ENCODE measurements around the gene OR1M1.
"Not testable (repeated sequence)": the region's sequence is repeated elsewhere in the genome, so short reads cannot be mapped to it uniquely, and the experiment has no call there.

Gene OR1M1

GRCh38 chr19:9086761-9087160, at the start of gene OR1M1:
OR1M1 (plus strand) TSS chr19:9087061; CDS start chr19:9093245, 6,184 bp downstream.
- H2AFZ ChIP-seq (ENCODE audit: low read depth, low read length), result no peak within 1 kb of the TSS

DNA sequence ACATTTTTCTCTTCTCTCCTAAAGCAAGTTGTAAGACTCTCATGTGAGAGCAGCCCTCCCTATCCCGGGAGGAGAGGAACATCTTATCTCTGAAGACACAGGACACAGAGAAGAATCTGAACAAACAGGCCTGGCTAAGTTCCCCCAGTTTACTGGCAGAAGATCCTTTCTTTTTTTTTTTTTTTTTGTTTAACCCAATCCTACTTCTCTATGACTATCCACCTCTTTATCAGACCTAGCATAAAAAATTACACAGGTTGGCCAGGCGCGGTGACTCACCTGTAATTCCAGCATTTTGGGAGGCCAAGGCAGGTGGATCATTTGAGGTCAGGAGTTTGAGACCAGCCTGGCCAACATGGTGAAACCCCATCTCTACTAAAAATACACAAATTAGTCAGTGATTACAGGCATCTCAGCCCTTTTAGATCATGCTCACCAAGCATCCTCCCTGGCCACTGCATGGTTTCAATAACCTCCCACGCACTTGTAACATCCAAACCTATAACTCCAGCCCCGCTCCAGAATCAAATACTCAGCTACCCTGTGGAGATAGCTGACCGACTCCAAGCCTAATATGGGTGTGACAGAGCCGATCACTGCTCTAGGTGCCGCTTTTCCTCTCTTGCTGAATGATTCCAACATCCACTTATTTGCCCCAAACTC, 49.3 kb upstream of the OR1M1 start:
- Histone ChIP-seq H3K36me3 (ENCODE audit: insufficient read depth, low read length) (no peaks in the 10 kb centered on the region), H3K9me3 (ENCODE audit: low read length) (no peaks in the 10 kb centered on the region), H2AFZ (ENCODE audit: low read depth, low read length) (no peak overlapping the region), H3K4me3 (ENCODE audit: low read length) (no peak overlapping the region), H3K4me1 (ENCODE audit: insufficient read depth, low read length) (no peaks in the 10 kb centered on the region), H3K27me3 (ENCODE audit: insufficient read depth, low read length) (no peaks in the 10 kb centered on the region)

More at GRCh38 chr19:9086761-9087160, at the start of gene OR1M1:
- H3K4me1 ChIP-seq (ENCODE audit: insufficient read depth, low read length), result no peaks in the 10 kb centered on the region
- H3K27me3 ChIP-seq (ENCODE audit: insufficient read depth, low read length), result peaks cover 3% of the 10 kb centered on the region
- H3K9me3 ChIP-seq (ENCODE audit: low read length), result no peaks in the 10 kb centered on the region
- H3K4me3 ChIP-seq (ENCODE audit: low read length), result no peak within 1 kb of the TSS
- no peaks in the 10 kb centered on the region for H3K36me3 ChIP-seq (ENCODE audit: insufficient read depth, low read length)

GRCh38 chr19:9039728-9040127, 47.1 kb upstream of the OR1M1 start:
- Histone ChIP-seq H3K4me1 (ENCODE audit: insufficient read depth, low read length) (no peaks in the 10 kb centered on the region), H2AFZ (ENCODE audit: low read depth, low read length) (no peak overlapping the region), H3K4me3 (ENCODE audit: low read length) (no peak overlapping the region), H3K9me3 (ENCODE audit: low read length) (no peaks in the 10 kb centered on the region), H3K36me3 (ENCODE audit: insufficient read depth, low read length) (no peaks in the 10 kb centered on the region), H3K27me3 (ENCODE audit: insufficient read depth, low read length) (no peaks in the 10 kb centered on the region)

DNA sequence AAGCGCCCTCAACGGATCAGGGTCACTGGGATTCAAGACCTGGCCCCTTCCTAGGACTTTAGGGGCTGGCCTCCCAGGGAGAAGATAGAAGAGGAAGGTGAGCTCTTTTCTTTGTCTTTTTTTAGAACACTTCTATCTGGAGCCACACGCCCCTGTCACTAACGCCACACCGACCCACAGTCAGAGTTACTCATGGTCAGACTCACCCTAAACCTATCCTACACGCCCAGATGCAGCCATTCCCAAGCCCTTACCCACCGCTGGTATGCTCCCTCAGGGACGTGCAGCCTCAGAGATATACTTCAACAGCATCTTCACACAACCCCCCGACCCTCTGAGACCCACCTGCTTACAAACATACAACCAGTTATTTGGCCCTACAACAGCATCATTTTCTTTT, 46.7 kb upstream of the OR1M1 start:
- no peaks in the 10 kb centered on the region for H3K36me3 ChIP-seq (ENCODE audit: insufficient read depth, low read length)
- H3K9me3 ChIP-seq (ENCODE audit: low read length), result no peaks in the 10 kb centered on the region
- H3K4me1 ChIP-seq (ENCODE audit: insufficient read depth, low read length), result no peaks in the 10 kb centered on the region
- H3K27me3 ChIP-seq (ENCODE audit: insufficient read depth, low read length), result no peaks in the 10 kb centered on the region
- H3K4me3 ChIP-seq (ENCODE audit: low read length), result no peak overlapping the region
- H2AFZ ChIP-seq (ENCODE audit: low read depth, low read length), result no peak overlapping the region

DNA sequence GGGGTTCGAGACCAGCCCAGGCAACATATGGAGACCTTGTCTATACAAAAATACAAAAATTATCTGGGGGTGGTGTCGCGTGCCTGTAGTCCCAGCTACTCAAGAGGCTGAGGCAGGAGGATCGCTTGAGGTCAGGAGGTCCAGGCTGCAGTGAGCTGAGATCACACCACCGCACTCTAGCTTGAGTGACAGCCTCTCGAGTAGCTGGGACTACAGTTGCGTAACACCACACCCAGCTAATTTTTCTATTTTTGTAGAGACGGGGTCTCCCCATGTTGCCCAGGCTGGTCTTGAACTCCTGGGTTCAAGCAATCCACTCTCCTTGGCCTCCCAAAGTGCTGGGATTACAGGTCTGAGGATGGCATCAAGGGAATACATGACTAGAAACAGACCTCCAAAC, 45.8 kb upstream of the OR1M1 start:
- H2AFZ ChIP-seq (ENCODE audit: low read depth, low read length), result no peak overlapping the region
- no peaks in the 10 kb centered on the region for H3K4me1 ChIP-seq (ENCODE audit: insufficient read depth, low read length)
- no peaks in the 10 kb centered on the region for H3K27me3 ChIP-seq (ENCODE audit: insufficient read depth, low read length)
- no peaks in the 10 kb centered on the region for H3K36me3 ChIP-seq (ENCODE audit: insufficient read depth, low read length)
- no peaks in the 10 kb centered on the region for H3K9me3 ChIP-seq (ENCODE audit: low read length)
- no peak overlapping the region for H3K4me3 ChIP-seq (ENCODE audit: low read length)

DNA sequence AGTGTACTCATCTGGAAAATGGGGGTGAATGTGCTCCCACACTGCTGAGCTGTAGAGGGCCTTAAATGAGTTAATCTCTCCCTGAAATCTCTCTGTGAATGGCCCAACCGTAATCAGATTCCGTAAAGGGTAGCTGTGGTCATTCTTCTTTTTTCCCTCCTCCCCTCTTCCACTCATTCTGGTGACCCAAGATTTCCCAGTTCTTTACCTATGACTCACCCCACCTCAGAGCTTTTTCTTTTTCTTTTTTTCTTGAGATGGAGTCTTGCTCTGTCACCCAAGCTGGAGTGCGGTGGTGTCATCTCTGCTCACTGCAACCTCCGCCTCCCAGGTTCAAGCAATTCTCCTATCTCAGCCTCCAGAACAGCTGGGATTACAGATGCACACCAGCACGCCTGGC, 43.3 kb upstream of the OR1M1 start:
- H3K36me3 ChIP-seq (ENCODE audit: insufficient read depth, low read length), result no peaks in the 10 kb centered on the region

GRCh38 chr19:9044449-9044848, 42.4 kb upstream of the OR1M1 start:
- H3K4me1 ChIP-seq (ENCODE audit: insufficient read depth, low read length), result no peaks in the 10 kb centered on the region
- no peaks in the 10 kb centered on the region for H3K27me3 ChIP-seq (ENCODE audit: insufficient read depth, low read length)
- no peak overlapping the region for H2AFZ ChIP-seq (ENCODE audit: low read depth, low read length)
- H3K9me3 ChIP-seq (ENCODE audit: low read length), result no peaks in the 10 kb centered on the region
- no peaks in the 10 kb centered on the region for H3K36me3 ChIP-seq (ENCODE audit: insufficient read depth, low read length)
- no peak overlapping the region for H3K4me3 ChIP-seq (ENCODE audit: low read length)

More for the DNA sequence above, 43.3 kb upstream of the OR1M1 start:
- Histone ChIP-seq H3K9me3 (ENCODE audit: low read length) (no peaks in the 10 kb centered on the region), H3K4me3 (ENCODE audit: low read length) (no peak overlapping the region), H3K4me1 (ENCODE audit: insufficient read depth, low read length) (no peaks in the 10 kb centered on the region), H2AFZ (ENCODE audit: low read depth, low read length) (no peak overlapping the region), H3K27me3 (ENCODE audit: insufficient read depth, low read length) (no peaks in the 10 kb centered on the region)

GRCh38 chr19:9046694-9047093, 40.2 kb upstream of the OR1M1 start:
- Histone ChIP-seq H3K27me3 (ENCODE audit: insufficient read depth, low read length) (no peaks in the 10 kb centered on the region), H2AFZ (ENCODE audit: low read depth, low read length) (no peak overlapping the region), H3K4me1 (ENCODE audit: insufficient read depth, low read length) (no peaks in the 10 kb centered on the region), H3K36me3 (ENCODE audit: insufficient read depth, low read length) (no peaks in the 10 kb centered on the region), H3K4me3 (ENCODE audit: low read length) (no peak overlapping the region), H3K9me3 (ENCODE audit: low read length) (no peaks in the 10 kb centered on the region)

GRCh38 chr19:9052894-9053293, 34.0 kb upstream of the OR1M1 start:
- no peaks in the 10 kb centered on the region for H3K4me1 ChIP-seq (ENCODE audit: insufficient read depth, low read length)

DNA sequence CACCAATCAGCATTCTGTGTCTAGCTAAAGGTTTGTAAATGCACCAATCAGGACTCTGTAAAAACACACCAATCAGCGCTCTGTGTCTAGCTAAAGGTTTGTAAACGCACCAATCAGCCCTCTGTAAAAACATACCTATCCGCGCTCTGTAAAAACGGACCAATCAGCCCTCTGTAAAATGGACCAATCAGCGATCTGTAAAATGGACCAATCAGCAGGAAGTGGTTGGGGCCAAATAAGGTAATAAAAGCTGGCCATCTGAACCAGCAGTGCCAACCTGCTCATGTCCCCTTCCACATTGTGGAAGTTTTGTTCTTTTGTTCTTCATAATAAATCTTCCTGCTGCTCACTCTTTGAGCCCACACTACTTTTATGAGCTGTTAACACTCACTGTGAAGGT, 33.2 kb upstream of the OR1M1 start:
- not testable (repeated sequence) for H3K9me3 ChIP-seq (ENCODE audit: low read length); H3K4me3 ChIP-seq (ENCODE audit: low read length); H2AFZ ChIP-seq (ENCODE audit: low read depth, low read length); H3K4me1 ChIP-seq (ENCODE audit: insufficient read depth, low read length); H3K36me3 ChIP-seq (ENCODE audit: insufficient read depth, low read length)
- H3K27me3 ChIP-seq (ENCODE audit: insufficient read depth, low read length), result peaks cover 19% of the 10 kb centered on the region

More at GRCh38 chr19:9052894-9053293, 34.0 kb upstream of the OR1M1 start:
- Histone ChIP-seq H3K4me3 (ENCODE audit: low read length) (no peak overlapping the region), H2AFZ (ENCODE audit: low read depth, low read length) (no peak overlapping the region), H3K9me3 (ENCODE audit: low read length) (peaks cover 3% of the 10 kb centered on the region), H3K27me3 (ENCODE audit: insufficient read depth, low read length) (peaks cover 19% of the 10 kb centered on the region), H3K36me3 (ENCODE audit: insufficient read depth, low read length) (no peaks in the 10 kb centered on the region)

GRCh38 chr19:9054207-9054606, 32.7 kb upstream of the OR1M1 start:
- H3K4me3 ChIP-seq (ENCODE audit: low read length), result no peak overlapping the region
- no peaks in the 10 kb centered on the region for H3K4me1 ChIP-seq (ENCODE audit: insufficient read depth, low read length)
- peaks cover 3% of the 10 kb centered on the region for H3K9me3 ChIP-seq (ENCODE audit: low read length)
- no peaks in the 10 kb centered on the region for H3K36me3 ChIP-seq (ENCODE audit: insufficient read depth, low read length)
- H3K27me3 ChIP-seq (ENCODE audit: insufficient read depth, low read length), result peaks cover 19% of the 10 kb centered on the region
- no peak overlapping the region for H2AFZ ChIP-seq (ENCODE audit: low read depth, low read length)

DNA sequence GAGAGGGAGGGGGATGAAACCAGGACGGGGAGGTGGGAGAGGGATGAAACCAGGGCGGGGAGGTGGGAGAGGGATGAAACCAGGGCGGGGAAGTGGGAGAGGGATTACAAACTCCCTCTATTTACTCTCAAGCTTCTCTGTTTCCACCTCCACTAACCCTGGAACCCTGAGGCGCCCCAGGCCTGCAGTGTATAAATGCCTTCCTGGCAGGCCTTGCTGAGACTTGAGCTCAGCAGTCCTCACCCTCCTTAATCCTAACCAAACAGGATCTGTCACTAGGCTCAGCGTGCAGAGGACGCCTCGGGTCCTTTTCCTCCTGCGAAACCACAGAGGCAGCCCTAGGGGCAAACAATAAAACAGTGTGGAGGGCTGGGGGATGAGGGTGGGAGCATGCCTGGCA, 32.1 kb upstream of the OR1M1 start:
- Histone ChIP-seq H3K4me1 (ENCODE audit: insufficient read depth, low read length) (no peaks in the 10 kb centered on the region), H3K36me3 (ENCODE audit: insufficient read depth, low read length) (no peaks in the 10 kb centered on the region), H3K4me3 (ENCODE audit: low read length) (no peak overlapping the region), H3K9me3 (ENCODE audit: low read length) (peaks cover 3% of the 10 kb centered on the region), H3K27me3 (ENCODE audit: insufficient read depth, low read length) (peaks cover 19% of the 10 kb centered on the region), H2AFZ (ENCODE audit: low read depth, low read length) (no peak overlapping the region)

GRCh38 chr19:9056131-9056530, 30.7 kb upstream of the OR1M1 start:
- H3K27me3 ChIP-seq (ENCODE audit: insufficient read depth, low read length), result peaks cover 19% of the 10 kb centered on the region
- not testable (repeated sequence) for H3K9me3 ChIP-seq (ENCODE audit: low read length); H3K36me3 ChIP-seq (ENCODE audit: insufficient read depth, low read length); H3K4me3 ChIP-seq (ENCODE audit: low read length); H2AFZ ChIP-seq (ENCODE audit: low read depth, low read length); H3K4me1 ChIP-seq (ENCODE audit: insufficient read depth, low read length)
